Measurements from ENCODE around the gene MIEN1.
"Not testable (repeated sequence)": the region's sequence is repeated elsewhere in the genome, so short reads cannot be mapped to it uniquely, and the experiment has no call there.

Gene MIEN1

DNA sequence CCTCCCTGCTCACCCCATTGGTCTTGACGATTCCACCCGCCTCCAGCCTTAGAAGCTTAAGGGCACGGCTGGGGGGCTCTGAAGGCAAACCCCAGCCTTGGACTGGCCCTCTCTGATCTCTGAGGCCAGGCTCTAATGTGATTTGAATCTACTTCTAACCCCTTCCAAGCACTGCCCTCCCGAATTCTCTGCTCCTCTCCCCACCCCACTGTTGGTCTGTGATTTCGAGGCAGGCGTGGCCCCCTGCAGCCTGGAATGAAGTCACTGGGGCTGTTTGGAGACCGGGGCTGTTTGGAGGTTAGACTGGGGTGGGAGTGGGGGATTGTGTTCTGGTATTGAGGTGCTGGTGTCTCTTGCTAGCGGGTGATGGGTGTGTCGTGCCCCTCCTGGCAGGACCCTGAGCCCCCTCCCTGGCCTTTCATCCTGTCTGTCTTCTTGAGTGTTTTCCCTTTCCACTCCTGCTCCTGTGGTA lies 9.6 kb upstream of the MIEN1 start:
- DNase-seq, result no peak

DNA sequence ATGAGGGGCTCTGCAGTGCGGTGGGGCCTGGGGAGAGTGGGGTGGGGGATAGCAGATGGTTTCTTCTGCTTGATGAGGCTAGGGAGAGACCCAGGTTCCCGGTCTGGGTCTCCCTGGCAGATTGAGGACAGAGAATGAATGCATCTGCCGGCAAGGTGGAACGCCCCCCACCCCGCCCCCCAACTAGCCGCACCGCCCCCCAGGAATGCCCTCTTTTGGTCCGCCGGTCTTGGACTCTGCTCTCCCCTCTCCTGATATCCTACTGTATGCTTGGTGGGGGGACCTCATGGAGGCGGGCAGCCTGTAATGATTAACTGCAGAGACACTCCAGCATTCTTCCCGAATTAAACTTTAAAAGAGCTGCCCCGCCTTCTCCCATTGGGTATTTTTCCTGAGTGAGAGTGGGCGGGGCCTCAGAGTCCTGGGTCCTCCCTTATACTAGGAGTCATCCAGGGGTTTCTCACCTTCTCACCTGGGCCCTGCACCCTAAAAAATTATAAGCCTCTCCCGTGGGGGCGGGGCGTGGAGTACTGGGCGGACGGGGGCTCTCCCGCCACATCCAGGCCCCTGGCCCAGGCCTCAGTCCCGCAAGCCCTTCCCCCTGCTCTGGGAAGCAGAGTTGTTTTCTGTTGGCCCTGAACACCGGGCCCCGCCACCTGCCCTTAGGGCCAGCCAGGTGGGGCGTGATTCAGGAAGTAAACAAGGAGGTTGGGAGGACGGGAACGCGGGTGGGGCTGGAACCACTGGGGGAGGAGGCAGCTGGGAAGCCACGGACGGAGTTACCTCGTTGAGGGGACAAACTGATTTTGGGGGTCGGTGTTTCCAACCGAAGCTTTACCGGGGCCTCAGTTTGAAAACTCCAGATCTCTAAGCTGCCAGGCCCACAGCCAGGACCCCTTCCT lies 8.9 kb upstream of the MIEN1 start:
- DNase-seq, result peak; percentile 74

DNA sequence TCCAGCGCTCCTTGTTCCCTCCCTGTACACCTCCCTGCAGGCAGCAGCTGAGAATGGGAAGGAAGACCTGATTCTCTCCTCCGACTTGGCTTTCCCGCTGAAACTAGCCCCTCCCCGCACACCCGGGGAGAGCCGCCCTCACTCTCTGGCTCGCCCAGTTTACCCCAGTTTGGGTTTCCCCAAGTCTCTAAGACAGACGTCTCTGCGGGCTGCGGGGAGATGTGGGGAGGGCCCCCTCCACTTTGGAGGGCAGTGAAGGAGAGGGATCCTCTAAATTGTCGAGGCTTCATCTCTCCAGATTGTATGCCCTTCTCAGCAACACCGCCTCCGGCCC lies 8.2 kb upstream of the MIEN1 start:
- DNase-seq, result peak; percentile 74

DNA sequence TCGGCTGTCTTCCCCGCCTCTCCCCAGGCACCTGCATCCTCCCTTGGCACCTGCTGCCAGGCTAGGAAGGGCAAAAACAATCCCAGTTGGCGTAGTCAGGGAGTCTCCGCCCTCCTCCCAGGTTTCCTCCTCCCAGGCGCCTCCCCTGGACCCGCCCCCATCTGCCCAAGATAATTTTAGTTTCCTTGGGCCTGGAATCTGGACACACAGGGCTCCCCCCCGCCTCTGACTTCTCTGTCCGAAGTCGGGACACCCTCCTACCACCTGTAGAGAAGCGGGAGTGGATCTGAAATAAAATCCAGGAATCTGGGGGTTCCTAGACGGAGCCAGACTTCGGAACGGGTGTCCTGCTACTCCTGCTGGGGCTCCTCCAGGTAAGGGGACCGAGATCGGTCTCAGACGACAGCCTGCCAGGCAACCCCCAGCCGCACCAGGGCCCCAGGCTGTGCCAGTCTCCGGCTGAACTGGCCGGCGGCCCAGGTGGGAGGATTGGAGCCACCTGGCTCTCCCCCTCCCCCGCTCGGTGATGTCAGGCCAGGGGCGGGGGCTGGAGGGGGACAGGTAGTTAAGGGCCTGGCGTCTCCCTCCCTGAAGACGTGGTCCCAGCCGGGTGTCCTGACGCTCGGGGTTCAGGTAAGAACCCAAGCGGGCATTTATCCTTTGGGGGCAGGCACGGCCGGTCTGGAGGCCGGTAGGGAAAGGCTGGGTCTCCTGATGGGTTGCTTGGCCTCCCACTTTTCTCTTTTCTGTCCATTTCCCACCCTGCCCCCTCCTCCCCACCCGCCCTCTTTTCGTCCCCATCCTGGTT lies 7.6 kb upstream of the MIEN1 start, which contains the start of gene GRB7:
Gene GRB7, plus strand, starts transcription at position 179 of the 808 bp plus-strand sequence. CDS start 4,364 bp downstream, outside the sequence.
- DNase-seq, result peak; percentile 78

DNA sequence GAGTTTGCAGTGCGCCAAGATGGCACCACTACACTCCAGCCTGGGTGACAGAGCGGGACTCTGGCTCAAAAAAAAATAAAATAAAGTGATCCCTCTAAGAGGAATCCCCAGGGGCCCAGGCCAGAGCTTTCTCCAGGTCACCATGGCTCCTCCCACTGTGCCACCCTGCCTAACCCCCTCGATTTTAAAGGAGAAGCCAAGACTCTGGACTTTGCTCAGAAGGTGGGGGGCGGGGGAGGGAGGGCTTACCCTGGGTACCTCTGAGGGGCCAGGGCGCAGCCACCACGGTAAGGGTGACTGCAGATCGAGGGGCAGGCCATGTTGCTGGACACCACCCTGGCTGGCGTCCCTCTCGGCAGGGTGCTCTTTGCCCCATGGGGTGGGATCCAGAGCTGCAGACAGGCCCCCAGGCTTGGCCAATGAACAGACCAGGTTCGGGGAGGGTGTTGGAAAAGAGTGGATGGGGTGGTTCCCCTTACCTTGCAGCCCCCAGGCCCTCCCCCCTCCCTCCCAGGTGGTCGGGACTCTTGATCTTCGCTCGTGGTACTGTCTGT lies 7.0 kb upstream of the MIEN1 start:
- no peak for DNase-seq

DNA sequence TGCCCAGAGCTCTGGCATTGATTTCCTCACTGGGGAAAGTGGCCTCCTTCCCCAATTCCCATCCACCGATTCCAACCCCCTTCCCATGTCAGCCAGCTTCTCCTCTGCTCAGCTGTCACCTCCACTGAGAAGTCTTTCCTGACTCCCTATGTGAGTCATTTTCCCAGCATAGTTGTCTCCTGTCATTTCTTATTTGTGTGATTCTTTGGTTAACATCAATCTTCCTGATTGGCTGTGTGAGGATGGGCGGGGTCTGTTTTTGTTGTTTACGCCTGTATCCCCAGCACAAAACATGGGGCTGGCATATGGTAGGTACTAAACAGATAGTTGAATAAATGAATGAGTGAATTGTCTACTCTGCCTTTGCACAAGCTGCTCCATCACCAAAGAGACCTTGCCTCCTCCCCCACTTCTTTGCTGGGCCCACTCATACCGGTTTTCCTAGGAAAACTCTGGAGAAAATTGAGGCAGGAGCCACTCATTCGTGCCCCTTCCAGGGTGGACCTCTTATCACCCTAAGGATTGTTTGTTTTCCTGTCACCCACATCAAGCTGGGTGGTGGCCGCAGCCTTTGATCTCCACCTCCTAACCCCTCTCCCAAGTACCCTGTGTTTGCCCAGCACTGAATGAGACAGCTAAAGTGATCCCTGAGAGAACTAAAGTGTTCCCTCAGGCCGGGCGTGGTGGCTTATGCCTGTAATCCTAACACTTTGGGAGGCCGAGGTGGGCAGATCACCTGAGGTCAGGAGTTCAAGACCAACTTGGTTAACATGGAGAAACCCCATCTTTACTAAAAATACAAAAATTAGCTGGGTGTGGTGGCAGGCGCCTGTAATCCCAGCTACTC lies 6.2 kb upstream of the MIEN1 start:
- no peak for DNase-seq

DNA sequence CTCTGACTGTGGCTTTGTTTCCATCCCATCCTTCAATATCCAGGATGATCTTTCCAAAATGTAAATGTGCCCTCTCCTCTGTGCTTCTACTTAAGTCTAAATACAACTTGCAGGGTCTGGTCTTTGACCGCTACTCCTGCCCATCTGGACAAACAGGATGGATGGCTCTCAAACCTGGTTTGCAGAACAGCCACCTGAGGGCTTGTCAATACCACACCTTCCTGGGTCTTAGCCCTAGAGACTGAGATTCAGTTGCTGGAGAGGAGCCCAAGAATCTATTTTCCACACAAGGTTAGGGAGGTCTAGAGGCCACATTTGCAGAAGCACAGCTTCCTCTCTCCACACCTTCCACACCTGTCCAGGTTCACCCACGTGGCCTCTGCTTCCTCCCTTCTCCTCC lies 5.5 kb upstream of the MIEN1 start:
- no peak for DNase-seq

DNA sequence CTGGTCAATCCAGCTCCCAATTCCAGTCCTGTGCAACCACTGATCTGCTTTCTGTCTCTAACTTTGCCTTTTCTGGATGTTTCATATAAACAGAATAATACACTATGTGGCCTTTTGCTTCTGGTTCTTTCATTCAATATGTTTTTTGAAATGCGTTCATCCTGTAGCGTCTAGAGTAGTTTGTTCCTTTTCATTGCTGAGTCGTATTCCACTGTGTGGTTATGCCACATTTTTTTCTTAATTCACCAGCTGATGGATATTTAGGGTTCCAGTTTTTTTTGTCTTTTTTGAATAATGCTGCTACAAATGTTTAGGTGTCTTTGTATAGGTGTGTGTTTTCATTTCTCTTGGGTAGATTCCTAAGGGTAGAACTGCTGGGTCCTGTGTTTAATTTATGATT lies 2.3 kb upstream of the MIEN1 start:
- no peak for DNase-seq

DNA sequence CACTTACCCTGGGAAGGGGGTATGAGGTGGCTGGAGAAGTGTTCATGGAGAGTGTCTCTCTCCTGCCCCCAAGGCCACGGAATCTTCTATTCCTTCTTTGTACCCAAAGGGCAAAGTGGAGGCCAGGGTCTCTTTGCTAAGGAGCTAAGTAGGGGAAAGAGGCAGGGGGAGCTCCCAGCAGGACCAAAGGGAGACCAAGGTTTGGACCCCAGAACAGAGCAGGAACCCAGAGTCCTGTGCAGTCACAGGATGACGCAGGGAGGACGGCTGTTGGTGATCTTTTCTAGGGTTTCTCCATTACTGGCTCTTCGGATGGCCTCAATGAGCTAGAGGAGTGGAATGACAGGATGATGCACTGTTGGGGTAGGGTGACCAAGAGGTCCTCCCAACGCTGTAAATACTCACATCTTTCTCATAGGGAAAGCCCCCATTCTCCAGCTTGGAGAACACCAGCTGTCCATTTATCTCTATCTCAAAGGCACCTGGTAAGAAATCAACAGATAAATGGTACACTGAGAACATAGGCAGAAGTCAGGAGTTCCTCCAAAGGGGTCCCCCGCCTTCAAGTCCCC lies 966 bp downstream of the MIEN1 start:
- DNase-seq, result no peak

DNA sequence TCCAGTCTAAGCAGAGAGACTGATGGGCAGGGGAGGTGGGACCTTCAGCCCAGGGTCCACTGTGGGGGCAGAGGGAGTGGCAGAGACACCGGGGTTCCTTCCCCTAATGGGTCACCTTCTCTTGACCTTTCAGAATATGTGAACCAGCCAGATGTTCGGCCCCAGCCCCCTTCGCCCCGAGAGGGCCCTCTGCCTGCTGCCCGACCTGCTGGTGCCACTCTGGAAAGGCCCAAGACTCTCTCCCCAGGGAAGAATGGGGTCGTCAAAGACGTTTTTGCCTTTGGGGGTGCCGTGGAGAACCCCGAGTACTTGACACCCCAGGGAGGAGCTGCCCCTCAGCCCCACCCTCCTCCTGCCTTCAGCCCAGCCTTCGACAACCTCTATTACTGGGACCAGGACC lies 2.8 kb downstream of the MIEN1 start:
- DNase-seq, result no peak

DNA sequence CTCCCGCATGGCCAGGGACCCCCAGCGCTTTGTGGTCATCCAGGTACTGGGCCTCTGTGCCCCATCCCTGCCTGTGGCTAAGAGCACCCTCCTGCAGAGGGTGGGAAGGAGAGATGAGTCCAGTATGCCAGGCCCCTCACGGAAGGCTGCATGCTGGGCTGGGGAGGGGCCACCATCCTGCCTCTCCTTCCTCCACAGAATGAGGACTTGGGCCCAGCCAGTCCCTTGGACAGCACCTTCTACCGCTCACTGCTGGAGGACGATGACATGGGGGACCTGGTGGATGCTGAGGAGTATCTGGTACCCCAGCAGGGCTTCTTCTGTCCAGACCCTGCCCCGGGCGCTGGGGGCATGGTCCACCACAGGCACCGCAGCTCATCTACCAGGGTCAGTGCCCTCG lies 3.7 kb downstream of the MIEN1 start:
- DNase-seq, result no peak

DNA sequence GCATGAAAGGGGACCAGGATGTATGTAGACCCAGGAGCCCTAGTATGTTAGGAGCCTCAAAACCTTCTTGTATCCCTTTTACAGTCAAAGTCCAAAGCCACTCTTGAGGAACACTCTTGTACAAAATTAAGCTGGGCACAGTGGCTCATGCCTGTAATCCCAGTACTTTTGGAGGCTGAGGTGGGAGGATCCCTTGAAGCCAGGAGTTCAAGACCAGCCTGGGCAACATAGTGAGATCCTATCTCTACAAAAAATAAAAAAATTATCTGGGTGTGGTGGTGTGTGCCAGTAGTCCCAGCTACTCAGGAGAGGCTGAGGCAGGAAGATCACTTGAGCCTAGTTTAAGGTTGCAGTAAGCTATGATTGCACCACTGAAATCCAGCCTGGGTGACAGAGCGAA lies 4.4 kb downstream of the MIEN1 start:
- DNase-seq, result not testable (repeated sequence)

DNA sequence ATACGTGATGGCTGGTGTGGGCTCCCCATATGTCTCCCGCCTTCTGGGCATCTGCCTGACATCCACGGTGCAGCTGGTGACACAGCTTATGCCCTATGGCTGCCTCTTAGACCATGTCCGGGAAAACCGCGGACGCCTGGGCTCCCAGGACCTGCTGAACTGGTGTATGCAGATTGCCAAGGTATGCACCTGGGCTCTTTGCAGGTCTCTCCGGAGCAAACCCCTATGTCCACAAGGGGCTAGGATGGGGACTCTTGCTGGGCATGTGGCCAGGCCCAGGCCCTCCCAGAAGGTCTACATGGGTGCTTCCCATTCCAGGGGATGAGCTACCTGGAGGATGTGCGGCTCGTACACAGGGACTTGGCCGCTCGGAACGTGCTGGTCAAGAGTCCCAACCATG lies 5.6 kb downstream of the MIEN1 start:
- no peak for DNase-seq

DNA sequence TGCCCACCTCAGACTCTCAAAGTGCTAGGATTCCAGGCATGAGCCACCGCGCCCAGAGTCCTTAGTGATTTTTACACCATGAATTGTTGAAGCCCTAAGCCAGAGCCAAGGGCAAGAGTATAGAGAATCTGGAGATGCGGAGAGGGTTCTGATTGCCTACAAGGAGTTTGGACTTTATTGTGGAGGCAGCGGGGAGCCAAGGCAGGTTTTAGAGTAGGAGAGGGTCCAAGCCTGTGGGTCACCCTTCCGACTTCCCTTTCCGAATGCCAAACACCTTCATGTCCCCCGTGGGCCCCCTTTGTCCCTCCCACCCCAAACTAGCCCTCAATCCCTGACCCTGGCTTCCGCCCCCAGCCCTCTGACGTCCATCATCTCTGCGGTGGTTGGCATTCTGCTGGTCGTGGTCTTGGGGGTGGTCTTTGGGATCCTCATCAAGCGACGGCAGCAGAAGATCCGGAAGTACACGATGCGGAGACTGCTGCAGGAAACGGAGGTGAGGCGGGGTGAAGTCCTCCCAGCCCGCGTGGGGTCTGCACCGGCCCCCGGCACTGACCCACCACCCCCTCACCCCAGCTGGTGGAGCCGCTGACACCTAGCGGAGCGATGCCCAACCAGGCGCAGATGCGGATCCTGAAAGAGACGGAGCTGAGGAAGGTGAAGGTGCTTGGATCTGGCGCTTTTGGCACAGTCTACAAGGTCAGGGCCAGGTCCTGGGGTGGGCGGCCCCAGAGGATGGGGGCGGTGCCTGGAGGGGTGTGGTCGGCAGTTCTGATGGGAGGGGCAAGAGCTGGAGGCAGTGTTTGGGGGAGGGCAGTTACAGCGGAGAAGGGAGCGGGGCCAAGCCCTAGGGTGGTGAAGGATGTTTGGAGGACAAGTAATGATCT lies 7.1 kb downstream of the MIEN1 start:
- DNase-seq, result no peak

DNA sequence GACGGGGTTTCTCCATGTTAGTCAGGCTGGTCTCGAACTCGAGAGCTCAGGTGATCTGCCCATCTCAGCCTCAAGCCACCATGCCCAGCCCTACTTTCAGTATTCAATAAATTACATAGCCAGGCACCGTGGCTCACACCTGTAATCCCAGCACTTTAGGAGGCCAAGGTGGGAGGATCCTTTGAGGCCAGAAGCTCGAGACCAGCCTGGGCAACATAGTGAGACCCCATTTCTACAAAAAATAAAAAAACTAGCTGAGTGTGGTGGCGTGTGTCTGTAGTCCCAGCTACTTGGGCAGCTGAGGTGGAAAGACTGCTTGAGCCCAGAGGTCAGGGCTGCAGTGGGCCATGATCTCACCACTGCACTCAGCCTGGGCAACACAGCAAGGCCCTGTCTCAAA lies 8.2 kb downstream of the MIEN1 start:
- DNase-seq, result no peak

DNA sequence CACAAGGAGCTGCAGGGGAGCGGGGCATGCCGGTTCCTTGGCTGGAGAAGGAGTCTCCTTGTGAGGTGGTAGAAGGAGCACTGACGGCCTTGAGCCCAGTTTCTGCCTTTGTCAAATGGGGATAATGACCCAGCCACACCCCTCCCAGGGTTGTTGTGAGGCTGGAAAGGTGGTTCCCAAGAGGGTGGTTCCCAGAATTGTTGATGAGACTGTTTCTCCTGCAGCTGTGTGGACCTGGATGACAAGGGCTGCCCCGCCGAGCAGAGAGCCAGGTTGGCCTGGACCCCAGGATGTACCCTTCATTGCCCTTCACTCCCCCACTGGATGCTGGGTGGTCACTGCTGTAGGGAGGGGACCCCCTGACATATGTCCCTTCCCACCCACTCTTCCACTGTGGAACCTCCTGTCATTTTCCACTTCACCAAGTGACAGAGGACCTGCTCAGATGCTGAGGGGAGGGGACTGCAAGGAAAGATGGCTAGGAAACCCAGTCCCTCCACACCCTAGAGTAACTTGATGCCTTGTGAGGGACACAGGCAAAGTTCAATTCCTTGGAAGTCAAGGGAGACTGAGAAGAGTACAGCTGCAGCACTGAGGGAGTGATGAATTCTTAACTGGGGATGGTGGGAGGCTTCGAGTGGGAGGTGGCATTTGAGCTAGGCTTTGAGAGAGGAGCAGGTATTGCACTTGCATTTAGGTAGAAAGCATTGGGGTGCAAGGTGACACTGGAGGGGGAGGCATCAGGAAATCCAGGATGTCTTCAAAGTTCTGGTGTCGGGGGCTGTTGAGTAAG lies 10.6 kb downstream of the MIEN1 start:
- no peak for DNase-seq

DNA sequence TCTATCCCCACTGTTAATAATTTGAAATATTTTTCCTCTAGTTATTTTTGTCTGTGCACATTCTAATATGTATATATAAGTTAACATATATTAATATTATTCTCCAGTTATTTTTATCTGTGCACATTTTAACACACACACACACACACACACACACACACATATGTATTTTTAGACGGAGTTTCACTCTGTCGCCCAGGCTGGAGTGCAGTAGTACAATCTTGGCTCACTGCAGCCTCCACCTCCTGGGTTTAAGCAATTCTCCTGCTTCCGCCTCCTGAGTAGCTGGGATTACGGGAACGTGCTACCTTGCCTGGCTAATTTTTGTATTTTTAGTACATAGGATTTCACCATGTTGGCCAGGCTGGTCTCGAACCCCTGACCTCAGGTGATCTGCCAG lies 12.7 kb downstream of the MIEN1 start:
- no peak for DNase-seq

DNA sequence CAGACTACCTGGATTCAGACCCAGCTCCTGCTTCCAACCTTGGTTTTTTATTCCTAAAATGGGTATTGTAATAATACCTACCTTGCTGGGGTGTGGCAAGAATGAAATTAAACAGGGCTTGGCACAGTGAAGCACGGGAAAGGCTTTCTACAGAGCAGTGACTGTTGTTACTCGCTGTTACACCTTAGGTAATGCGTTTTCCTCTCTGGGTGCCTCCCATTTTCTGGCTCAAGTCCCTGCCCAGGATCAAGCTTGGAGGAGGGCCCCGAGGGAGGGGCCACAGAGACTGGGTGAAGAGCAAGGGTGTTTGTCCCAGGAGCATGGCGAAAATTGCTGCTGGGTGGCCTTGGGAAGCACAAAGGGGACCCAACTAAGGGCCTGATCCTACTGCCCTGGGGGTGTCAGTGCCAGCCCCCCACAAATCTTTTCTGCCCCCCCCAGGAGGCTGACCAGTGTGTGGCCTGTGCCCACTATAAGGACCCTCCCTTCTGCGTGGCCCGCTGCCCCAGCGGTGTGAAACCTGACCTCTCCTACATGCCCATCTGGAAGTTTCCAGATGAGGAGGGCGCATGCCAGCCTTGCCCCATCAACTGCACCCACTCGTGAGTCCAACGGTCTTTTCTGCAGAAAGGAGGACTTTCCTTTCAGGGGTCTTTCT lies 13.3 kb downstream of the MIEN1 start:
- no peak for DNase-seq

DNA sequence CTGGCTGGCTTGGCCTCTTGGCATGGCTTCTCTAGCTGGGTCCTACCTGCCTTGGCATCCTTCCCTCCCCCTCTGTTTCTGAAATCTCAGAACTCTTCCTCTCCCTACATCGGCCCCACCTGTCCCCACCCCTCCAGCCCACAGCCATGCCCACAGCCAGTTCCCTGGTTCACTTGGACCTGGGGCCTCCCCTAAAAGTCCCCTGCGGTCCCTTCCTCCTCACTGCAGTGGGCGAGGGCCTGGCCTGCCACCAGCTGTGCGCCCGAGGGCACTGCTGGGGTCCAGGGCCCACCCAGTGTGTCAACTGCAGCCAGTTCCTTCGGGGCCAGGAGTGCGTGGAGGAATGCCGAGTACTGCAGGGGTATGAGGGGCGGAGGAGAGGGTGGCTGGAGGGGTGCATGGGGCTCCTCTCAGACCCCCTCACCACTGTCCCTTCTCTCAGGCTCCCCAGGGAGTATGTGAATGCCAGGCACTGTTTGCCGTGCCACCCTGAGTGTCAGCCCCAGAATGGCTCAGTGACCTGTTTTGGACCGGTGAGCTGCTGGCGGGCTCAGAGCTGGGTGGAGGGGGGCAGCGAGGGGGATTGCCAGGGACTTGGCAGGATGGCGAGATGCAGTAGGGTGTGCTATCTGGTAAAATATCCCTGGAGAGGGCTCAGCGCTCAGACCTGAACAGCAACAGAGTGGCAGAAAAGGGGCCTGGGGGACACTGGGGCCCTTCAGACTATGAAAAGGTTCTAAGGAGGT lies 14.1 kb downstream of the MIEN1 start:
- no peak for DNase-seq
